Body of pancreas (tissue), 4 donors: ENCODE results near the gene TAF3.

Experiments used
- CTCF ChIP-seq, 7 experiments: fragments of 450-650 bp in 4 of 7; fragments of 200-600 bp in 3 of 7; sonication (generic) in 3 of 7; IDR thresholded peaks; one replicate each; pipeline ENCODE4 v1.5.1; 2016 to 2019; ENCODE audit warnings: antibody characterized with exemption in 7 of 7
- POLR2A ChIP-seq, 3 donors: fragments of 450-650 bp; IDR thresholded peaks; one replicate each; pipeline ENCODE4 v1.6.1; 2016; ENCODE audit warnings: antibody characterized with exemption in 3 of 3, mild to moderate bottlenecking in 2 of 3

- TF ChIP-seq CTCF (IDR thresholded peaks at IDR 0.05) (no peak), POLR2A (IDR thresholded peaks at IDR 0.05) (no peak)
Observed at GRCh38 chr10:7892146-7892545, 73.8 kb downstream of the TAF3 start.
